Fibroblast of pulmonary artery (primary cell): ENCODE results near the gene ANKS3.

Experiments
- DNase-seq: peaks from one replicate; pipeline ENCODE4 v3.0.0-alpha.2; 2010; ENCODE audit warnings: low read depth
- H3K4me3 ChIP-seq: replicated peaks from 2 replicates; pipeline ENCODE4 v1.5.1; 2011; ENCODE audit warnings: low read depth, mild to moderate bottlenecking, control low read depth, low read length, moderate library complexity
- TF ChIP-seq, protein P1 (sequence below): IDR thresholded peaks from 2 replicates; pipeline ENCODE4 v1.5.1; 2011; ENCODE audit warnings: mild to moderate bottlenecking, control low read depth, low read length, inconsistent platforms; ENCODE audit errors: missing control alignments

Gene ANKS3

DNA sequence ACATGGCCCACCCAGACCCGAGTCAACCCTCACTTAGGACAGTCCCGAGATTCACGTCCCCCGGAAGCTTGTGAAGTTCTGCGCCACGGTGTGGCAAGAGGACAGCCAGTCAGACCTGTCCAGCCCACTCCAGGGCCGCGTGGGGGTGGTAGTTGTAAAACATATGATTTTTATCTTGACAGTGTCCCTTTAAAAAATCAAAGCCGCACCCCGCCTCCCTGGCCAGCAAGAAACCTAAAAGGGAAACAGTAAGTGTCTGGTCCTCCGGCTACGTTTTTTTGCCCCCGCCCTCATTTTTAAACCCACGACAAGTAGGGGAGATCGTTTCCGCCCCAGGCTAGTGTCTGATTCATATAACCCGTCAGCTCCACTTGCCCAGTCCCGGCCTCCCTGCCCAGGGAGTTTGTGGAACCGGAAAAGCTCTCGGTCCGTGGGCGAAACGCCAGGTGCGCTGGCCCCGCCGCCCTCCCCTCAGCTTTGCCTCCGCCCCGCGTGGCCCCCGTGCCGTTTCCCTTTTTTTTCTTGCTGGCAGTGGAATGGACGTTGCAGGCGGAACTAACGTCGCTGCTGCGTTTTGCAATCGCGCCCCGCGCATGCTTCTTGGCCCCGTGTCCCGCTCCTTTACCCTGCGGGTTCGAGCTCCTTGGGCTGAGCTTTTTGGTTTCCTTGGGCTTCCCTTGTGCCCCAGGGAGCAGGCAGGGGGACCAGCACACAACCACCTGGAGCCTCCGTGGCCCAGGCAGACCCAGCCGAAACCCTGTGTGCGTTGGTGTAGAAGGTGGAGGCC, 54.0 kb downstream of the ANKS3 start:
- peak; percentile 23 for DNase-seq
- no peak overlapping the region for H3K4me3 ChIP-seq
- TF ChIP-seq, protein P1, sequence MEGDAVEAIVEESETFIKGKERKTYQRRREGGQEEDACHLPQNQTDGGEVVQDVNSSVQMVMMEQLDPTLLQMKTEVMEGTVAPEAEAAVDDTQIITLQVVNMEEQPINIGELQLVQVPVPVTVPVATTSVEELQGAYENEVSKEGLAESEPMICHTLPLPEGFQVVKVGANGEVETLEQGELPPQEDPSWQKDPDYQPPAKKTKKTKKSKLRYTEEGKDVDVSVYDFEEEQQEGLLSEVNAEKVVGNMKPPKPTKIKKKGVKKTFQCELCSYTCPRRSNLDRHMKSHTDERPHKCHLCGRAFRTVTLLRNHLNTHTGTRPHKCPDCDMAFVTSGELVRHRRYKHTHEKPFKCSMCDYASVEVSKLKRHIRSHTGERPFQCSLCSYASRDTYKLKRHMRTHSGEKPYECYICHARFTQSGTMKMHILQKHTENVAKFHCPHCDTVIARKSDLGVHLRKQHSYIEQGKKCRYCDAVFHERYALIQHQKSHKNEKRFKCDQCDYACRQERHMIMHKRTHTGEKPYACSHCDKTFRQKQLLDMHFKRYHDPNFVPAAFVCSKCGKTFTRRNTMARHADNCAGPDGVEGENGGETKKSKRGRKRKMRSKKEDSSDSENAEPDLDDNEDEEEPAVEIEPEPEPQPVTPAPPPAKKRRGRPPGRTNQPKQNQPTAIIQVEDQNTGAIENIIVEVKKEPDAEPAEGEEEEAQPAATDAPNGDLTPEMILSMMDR = no peak

DNA sequence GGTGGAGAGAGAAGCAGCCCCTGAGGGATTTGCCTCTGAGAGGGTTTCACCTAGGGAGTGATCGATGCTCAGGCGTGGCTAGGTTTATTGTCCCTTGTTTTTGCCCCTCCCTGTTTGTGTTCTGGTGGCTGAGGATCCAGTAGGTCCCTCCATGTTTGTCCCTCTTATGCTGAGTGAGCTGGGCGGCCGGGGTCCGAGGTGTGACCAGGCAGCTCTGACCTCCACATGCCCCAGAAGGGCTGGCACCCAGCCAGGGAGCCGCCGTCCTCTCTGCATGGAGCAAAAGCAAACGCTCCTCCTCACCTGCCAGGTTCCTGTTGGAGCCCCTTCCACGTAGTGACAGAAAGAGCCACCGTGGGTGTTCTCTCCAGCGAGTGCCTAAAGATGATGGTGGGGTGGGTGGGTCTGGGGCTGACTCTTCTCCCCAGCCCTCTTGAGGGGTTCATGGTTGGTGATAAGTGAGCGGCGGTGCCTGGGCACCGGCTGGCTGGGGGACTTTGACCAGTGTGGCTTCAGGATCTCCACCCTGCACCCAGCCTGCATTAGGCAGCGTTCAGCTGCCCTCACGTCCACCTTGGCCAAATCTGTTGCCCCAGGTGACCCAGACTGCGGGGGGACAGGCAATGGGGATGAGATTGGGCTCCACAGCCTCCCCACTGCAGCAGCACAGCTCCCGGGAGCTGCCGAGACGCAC, 54.8 kb downstream of the ANKS3 start:
- TF ChIP-seq, protein P1 = no peak
- H3K4me3 ChIP-seq = no peak overlapping the region

DNA sequence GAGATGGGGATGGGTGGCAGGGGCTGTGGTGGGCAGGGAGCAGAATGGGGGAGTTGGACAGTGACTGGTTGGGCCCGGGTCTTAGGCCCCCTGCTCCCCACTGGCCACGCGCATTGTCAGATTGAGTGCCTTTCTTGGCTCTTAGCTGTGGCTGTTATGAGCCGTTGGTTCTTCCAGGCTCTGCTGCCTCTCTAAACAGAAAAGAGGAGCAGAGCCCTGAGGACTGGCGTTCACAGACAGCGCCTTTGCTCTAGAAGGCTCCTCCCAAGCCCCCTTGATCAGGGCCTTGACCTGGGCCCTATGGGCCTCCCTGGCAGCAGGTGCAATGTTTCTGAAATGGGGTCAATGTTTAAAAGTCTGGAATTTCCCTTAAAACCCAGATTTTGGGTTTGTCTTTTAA, 55.5 kb downstream of the ANKS3 start:
- DNase-seq = no peak
- TF ChIP-seq, protein P1 = no peak
- H3K4me3 ChIP-seq = no peak overlapping the region

More for the DNA sequence above, 54.8 kb downstream of the ANKS3 start:
- DNase-seq = no peak

DNA sequence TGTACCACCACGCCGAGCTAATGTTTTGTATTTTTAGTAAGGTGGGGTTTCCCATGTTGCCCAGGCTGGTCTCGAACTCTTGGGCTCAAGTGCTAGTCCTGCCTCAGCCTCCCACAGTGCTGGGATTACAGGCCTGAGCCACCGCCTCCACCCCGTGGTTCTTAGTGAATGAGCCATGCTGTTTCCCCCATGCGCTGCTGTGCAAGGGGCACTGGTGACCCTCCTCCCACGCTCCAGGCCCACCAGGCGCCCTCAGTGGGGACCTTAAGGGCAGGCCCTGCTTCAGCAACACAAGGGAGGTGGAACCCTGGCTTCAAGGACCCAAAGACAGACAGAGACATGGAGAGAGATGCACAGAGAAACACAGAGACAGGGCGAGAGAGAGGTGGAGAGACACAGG, 56.1 kb downstream of the ANKS3 start:
- H3K4me3 ChIP-seq = no peak overlapping the region
- TF ChIP-seq, protein P1 = no peak
- no peak for DNase-seq

DNA sequence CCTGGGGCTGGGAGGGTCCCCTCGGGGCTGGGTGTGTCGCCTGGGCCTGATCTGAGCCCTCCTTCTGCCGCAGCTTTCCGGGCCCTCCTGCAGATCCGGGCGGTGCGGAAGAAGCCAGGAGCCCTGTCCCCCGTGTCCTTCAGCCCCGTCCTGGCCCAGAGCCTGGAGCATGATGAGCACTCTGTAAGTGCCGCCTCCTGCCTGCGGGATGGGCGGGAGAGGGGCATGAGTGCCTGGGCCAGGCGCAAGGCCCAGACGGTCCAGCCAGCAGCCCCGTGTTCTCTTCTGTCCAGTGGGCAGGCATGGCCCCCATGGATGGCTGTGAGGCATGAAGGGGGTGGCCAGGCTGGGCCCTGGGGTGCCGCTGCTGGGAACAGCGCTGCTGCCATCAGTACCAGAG, 56.7 kb downstream of the ANKS3 start:
- no peak overlapping the region for H3K4me3 ChIP-seq
- DNase-seq = no peak
- TF ChIP-seq, protein P1 = no peak

DNA sequence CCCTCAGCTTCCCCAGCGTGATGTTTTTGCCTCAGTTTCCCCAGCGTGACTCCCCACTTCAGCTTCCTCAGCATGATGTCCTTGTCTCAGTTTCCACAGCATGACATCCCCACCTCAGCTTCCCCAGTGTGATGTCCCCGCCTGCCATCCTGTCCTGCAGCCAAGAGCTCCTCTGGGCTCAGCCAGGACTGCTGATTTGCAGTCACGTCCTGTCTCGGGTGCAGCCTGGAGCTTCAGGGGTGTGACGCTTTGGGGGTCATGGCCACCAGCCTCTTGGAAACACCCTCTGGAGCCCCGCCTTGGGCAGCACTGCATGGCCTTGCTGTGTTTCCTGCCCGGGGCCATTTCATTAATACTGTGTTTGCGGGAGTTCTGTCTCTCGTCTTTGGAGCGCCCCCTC, 57.2 kb downstream of the ANKS3 start:
- TF ChIP-seq, protein P1 = no peak
- no peak overlapping the region for H3K4me3 ChIP-seq
- no peak for DNase-seq
